Mammary epithelial cell (primary cell): ENCODE data around the gene VPS37C.

Experiments used
- CTCF ChIP-seq, 2 donors: IDR thresholded peaks in 1 of 2; conservative IDR thresholded peaks in 1 of 2; 2 replicates each; pipeline ENCODE4 v1.5.1; 2011 to 2012; ENCODE audit warnings: inconsistent platforms in 2 of 2, low read length in 2 of 2, mild to moderate bottlenecking in 2 of 2, control low read depth in 1 of 2, low read depth in 1 of 2; ENCODE audit not compliant: insufficient read depth in 1 of 2; ENCODE audit errors: extremely low read depth in 1 of 2
- EZH2 ChIP-seq: IDR thresholded peaks from 2 replicates; pipeline ENCODE4 v1.6.1; 2012; ENCODE audit warnings: low read length, inconsistent platforms, borderline replicate concordance

DNA sequence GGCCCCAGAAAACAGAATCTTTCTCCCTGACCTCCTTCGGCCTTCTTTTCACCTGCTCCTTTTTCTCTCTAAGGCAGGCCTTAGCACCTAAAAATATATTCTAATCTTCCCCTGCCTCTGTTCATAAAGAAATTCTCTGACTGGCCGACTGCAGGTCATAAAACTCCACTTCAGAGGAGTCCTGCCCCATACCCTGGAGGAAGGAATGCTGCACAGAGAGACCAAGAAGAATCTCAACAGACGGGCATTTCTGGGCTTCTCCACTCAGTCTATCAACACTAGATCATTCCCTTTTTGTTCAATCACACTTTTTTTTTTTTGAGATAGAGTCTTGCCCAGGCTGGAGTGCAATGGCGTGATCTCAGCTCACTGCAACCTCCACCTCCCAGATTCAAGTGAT is 22.4 kb upstream of the VPS37C start:
- no peak for TF ChIP-seq CTCF (conservative IDR thresholded peaks at IDR 0.05 in 1 of 2, IDR thresholded peaks at IDR 0.05 in 1 of 2; ENCODE audit: extremely low read depth in 1 of 2, insufficient read depth in 1 of 2, low read depth in 1 of 2, low read length in 2 of 2)
- TF ChIP-seq EZH2, result no peak
